Activated T-cell treated with anti-CD3 and anti-CD28 coated beads, Interleukin-2, amount 50 U/mL, for 48 hours (primary cell): ENCODE measurements around the gene CHD9.
"Not testable (repeated sequence)": the region's sequence is repeated elsewhere in the genome, so short reads cannot be mapped to it uniquely, and the experiment has no call there.

Source experiments
- DNase-seq, 2 experiments: peaks; one replicate each; pipeline ENCODE4 v3.0.0-alpha.2; 2020

The CHD9 gene

GRCh38 chr16:53211253-53211652 is 156.5 kb downstream of the CHD9 start:
- no peak for DNase-seq

GRCh38 chr16:53212893-53213223 is 158.1 kb downstream of the CHD9 start:
- no peak for DNase-seq

- no peak for DNase-seq
These were observed 158.8 kb downstream of the CHD9 start for GRCh38 chr16:53213542-53213941.

GRCh38 chr16:53216798-53217197 is 162.0 kb downstream of the CHD9 start:
- DNase-seq = no peak

GRCh38 chr16:53219371-53219770 is 164.6 kb downstream of the CHD9 start:
- no peak for DNase-seq

- DNase-seq = no peak
These were observed 165.1 kb downstream of the CHD9 start for GRCh38 chr16:53219795-53220454.

- DNase-seq = no peak
These were observed 165.8 kb downstream of the CHD9 start for GRCh38 chr16:53220585-53220984.

GRCh38 chr16:53224951-53225533 is 170.3 kb downstream of the CHD9 start:
- DNase-seq = no peak

GRCh38 chr16:53232826-53233529 is 178.2 kb downstream of the CHD9 start:
- no peak for DNase-seq

GRCh38 chr16:53234836-53235235 is 180.0 kb downstream of the CHD9 start:
- no peak for DNase-seq

- DNase-seq = no peak
These were observed 181.1 kb downstream of the CHD9 start for GRCh38 chr16:53235851-53236250.

GRCh38 chr16:53249331-53249730 is 194.5 kb downstream of the CHD9 start:
- DNase-seq = no peak

GRCh38 chr16:53257001-53257400 is 202.2 kb downstream of the CHD9 start:
- no peak for DNase-seq

- DNase-seq = no peak
These were observed 204.0 kb downstream of the CHD9 start for GRCh38 chr16:53258809-53259208.

GRCh38 chr16:53261276-53261675 is 206.5 kb downstream of the CHD9 start:
- no peak for DNase-seq

- DNase-seq = no peak
These were observed 207.9 kb downstream of the CHD9 start for GRCh38 chr16:53262645-53263044.

GRCh38 chr16:53266156-53266555 is 211.4 kb downstream of the CHD9 start:
- DNase-seq = no peak

GRCh38 chr16:53278498-53278897 is 223.7 kb downstream of the CHD9 start:
- DNase-seq = not testable (repeated sequence)

GRCh38 chr16:53281280-53281679 is 226.5 kb downstream of the CHD9 start:
- DNase-seq = no peak

GRCh38 chr16:53281859-53282258 is 227.1 kb downstream of the CHD9 start:
- no peak for DNase-seq

- no peak for DNase-seq
These were observed 227.5 kb downstream of the CHD9 start for GRCh38 chr16:53282328-53282727.

GRCh38 chr16:53282975-53283946 is 228.5 kb downstream of the CHD9 start:
- no peak for DNase-seq

GRCh38 chr16:53285236-53285635 is 230.4 kb downstream of the CHD9 start:
- no peak for DNase-seq
